HG03175 (cell line): ENCODE measurements around the gene CLEC2B.
A peak's percentile ranks its signal among the peaks of the same experiment; 100 is the strongest.

Experiments
- ATAC-seq: cut with Tn5 transposase; IDR thresholded peaks from one replicate; pipeline ENCODE4 v1.9.1; 2021; ENCODE audit warnings: mild to moderate bottlenecking, moderate library complexity; ENCODE audit not compliant: unreplicated experiment

CLEC2B gene

DNA sequence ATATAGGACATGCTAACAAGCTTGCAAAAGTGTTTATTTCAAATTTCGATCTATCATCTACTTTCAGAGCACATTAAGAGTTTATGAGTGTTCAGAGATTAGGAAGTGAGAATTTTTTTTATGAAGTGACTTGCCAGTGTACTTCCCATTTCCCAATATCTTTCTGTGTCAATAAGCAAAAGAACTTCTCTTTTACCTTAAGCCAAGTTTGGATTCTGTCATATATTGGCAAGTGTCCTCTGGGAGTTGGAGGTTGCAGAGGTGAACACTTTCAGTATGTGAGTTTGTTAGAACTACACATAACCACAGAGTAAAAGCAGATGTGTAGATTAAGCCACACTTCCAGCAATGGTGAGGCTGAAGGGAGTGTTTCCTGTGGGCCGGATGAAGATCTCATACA, 58.5 kb downstream of the CLEC2B start:
- peak; percentile 53 for ATAC-seq

DNA sequence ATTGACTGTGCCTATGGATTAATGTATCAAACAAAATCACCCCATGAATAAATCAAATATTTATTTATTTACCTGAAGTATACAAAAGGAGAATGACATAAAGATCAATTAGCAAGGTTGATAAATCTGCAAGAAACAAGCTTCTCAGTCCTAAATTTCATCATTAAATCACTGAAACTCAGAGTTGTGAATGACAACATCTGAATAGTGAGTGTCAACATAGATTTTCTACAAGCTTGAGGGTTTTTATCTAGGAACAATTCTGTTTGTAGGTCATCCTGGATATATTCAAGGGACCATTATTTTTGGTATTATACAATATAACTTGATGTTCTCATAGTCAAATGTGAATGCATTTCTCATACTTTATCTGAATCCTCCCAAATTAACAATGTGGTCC, 59.3 kb downstream of the CLEC2B start:
- no peak for ATAC-seq

DNA sequence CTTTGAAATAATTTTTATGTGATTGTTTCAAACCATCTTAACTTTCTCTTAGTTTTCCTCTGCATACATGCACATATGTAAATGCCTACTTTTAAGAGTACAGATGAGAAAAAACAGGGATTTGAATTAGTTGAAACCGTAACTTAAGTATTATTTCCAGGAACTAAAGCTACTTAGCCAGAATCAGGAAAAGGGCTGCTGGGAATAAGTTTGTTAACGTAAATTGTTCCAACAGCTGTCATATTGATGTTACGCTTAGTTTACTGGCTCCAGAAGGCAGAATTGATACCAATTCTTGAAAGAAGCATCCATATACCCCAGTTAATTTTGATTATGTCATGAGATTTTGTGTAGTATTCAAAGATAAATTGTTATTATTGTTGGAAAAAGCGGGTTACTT, 59.8 kb downstream of the CLEC2B start:
- ATAC-seq: no peak

DNA sequence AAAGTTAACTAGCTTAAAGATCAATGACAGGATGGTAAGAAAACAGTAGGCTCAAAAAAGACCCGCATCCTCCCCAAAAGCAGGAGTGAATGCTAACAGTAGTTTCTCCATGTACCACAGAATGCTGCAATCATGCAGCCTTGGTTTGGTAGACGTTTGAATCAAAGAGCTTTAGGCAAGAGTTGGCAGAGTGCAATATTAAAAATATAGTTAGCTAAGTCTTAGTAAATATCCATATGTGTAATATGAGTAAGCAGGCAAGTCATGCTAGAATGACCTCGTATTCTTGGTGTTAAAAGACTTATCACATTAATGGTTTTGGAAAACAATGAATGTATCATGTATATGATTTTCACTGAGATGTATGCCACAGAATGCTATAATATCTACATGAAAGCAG, 60.6 kb downstream of the CLEC2B start:
- ATAC-seq: no peak

DNA sequence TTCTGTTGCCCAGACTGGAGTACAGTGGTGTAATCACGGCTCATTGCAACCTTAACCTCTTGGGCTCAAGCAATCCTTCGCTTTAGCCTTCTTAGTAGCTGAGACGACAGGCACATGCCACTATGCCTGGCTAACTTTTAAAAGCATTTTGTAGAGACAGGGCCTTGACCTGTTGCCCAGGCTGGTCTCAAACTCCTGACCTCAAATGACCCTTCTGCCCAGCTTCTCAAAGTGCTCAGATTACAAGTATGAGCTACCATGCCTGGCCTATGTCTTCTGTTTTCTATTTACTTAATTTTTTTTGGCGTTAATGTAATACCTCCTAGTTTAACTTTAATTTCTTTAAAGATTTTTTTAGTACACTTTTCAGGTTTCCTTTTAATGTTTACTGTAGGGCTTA, 62.4 kb downstream of the CLEC2B start:
- no peak for ATAC-seq

DNA sequence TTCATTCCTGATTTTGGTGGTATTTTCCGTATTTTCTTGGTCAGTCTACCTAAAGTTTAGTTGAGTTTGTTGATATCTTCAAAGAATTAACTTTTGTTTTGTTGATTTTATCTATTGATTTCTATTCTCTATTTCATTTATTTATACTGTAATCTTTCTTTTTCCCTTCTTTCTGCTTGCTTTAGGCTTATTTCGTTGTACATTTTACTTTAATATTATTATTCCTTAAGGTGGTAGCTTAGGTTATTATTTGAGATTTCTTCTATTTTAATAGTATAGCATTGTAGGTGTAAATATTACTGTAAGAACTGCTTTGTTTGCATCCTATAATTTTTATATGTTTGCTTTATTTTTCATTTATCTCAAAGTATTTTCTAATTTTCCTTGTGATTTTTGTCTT, 63.3 kb downstream of the CLEC2B start:
- ATAC-seq: no peak
